GM18505 (cell line): ENCODE data around the gene CNTLN.

Experiments used
- ATAC-seq: cut with Tn5 transposase; IDR thresholded peaks from one replicate; pipeline ENCODE4 v1.9.1; 2021; ENCODE audit not compliant: unreplicated experiment
- POLR2A ChIP-seq: IDR thresholded peaks from 4 replicates; pipeline ENCODE4 v1.6.1; 2011; ENCODE audit warnings: borderline replicate concordance; ENCODE audit not compliant: insufficient read depth, insufficient read length; ENCODE audit errors: extremely low read depth

Gene CNTLN

DNA sequence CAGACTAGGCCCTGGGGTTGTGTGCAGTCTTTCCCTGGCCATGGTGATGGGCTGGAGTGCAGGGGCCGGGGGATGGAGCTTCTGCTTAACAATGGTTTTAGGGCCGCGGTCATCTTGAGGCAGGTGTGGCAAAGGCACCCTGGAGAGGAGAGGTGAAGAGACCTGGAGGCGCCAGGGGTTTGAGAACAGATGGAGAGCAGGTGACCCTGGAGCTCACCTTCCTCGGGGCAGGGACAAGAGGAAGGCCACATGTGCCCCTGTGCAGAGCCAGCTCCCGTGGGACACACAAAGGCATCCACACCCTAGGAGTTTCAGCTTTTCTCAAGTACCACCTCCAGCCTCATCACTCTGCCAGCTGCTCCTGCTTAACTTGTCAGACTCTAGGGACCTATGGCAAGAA, 397.6 kb downstream of the CNTLN start:
- no peak for TF ChIP-seq POLR2A
- no peak for ATAC-seq

DNA sequence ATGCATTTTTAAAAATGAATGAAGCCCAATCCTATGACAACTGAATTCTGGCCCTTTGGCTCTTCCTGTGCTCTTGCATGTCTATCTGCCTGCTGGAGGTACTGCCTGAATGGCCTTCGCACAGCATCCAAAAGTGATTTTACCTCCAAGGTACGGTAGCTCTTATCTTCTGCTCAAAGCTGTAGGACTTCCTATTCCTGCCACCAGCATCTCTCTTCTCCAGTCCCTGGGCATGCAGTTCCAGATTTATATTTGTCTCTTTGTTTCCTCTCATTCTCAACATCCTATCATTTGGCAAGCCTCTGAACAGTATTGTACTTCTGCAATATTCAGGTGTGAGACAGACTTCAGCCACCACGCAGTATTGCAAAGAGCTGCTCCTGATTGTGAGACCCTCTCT, 400.3 kb downstream of the CNTLN start:
- ATAC-seq = no peak
- TF ChIP-seq POLR2A = no peak

DNA sequence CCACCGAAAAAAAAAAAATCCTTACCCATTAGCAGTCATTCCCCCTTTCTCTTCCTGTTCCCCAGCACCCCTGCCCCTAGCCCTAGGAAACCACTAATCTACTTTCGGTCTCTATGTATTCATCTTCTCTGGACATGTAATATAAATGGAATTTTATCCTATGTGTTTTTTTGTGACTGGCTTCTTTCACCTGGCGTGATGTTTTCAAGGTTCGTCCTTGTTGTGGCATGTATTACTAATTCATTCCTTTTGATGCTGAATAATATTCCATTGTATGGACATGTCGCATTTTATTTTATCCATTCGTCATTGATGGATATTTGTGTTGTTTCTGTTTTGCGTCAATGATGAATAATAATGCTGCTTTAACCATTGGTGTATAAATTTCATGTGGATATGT, 401.2 kb downstream of the CNTLN start:
- TF ChIP-seq POLR2A = no peak
- no peak for ATAC-seq

DNA sequence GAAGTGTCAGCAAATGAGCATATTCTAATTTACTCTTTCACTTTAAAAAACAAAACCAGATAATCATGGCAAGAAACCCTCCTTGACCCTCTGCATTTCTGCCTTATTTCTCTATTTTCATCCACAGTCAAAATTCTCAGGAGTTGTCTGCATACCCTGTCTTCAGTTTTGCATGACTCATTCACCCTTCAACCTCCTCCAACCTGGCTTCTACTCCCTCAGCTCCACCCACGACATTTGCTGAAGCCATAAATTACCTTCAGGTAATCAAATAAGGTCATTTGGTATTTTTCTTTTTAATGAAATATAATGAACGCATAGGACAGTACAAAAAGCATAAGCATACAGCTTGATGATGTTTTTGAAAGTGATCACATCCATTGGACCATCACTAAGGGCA, 416.2 kb downstream of the CNTLN start:
- TF ChIP-seq POLR2A = no peak
- ATAC-seq = no peak
